Neural cell (in vitro differentiated cells): Measurements from ENCODE around the gene MAP4K2. TPM values are rescaled to one million over a fixed set of nuclear protein-coding genes. Genes with fewer than 3 reads are reported as not detected.

ENCODE experiments used
- H2AFZ ChIP-seq: fragments of 200-600, 300-800 bp; sonication (generic), shearing (Covaris generic); 2 replicates; pipeline ENCODE4 v1.6.0; 2014; ENCODE audit warnings: low read depth, mild to moderate bottlenecking, antibody characterized with exemption, low read length, moderate library complexity
- H3F3A ChIP-seq: fragments of 200-600 bp; shearing (Covaris generic); 2 replicates; pipeline ENCODE4 v1.6.1; 2016; ENCODE audit warnings: mild to moderate bottlenecking, moderate library complexity, mixed read lengths, antibody characterized with exemption, low read length; ENCODE audit not compliant: insufficient read depth, poor library complexity, severe bottlenecking
- H3K27ac ChIP-seq: fragments of 200-600, 300-800 bp; sonication (generic), shearing (Covaris generic); 2 replicates; pipeline ENCODE4 v1.5.1; 2014; ENCODE audit warnings: mild to moderate bottlenecking, low read length, moderate library complexity
- H3K27me3 ChIP-seq: fragments of 300-800, 200-600 bp; sonication (generic), shearing (Covaris generic); 2 replicates; pipeline ENCODE4 v1.6.0; 2014; ENCODE audit warnings: mild to moderate bottlenecking, low read depth, low read length, moderate library complexity; ENCODE audit not compliant: insufficient read depth
- H3K36me3 ChIP-seq: fragments of 300-800, 200-600 bp; sonication (generic), shearing (Covaris generic); 2 replicates; pipeline ENCODE4 v1.5.1; 2014; ENCODE audit warnings: mild to moderate bottlenecking, antibody characterized with exemption, low read length, moderate library complexity; ENCODE audit not compliant: insufficient read depth
- H3K4me2 ChIP-seq: fragments of 300-800, 200-600 bp; sonication (generic), shearing (Covaris generic); 2 replicates; pipeline ENCODE4 v1.6.0; 2014; ENCODE audit warnings: mild to moderate bottlenecking, low read length
- H3K4me3 ChIP-seq: fragments of 300-800, 200-600 bp; sonication (generic), shearing (Covaris generic); 2 replicates; pipeline ENCODE4 v1.5.1; 2014; ENCODE audit warnings: mild to moderate bottlenecking, low read length, moderate library complexity
- H3K79me2 ChIP-seq: fragments of 200-600 bp; shearing (Covaris generic); replicated peaks from 2 replicates; pipeline ENCODE4 v1.6.0; 2014; ENCODE audit warnings: mild to moderate bottlenecking, low read length, moderate library complexity; ENCODE audit not compliant: insufficient read depth
- H3K9ac ChIP-seq: fragments of 300-800, 200-600 bp; sonication (generic), shearing (Covaris generic); 2 replicates; pipeline ENCODE4 v1.6.1; 2016; ENCODE audit warnings: mild to moderate bottlenecking, low read length, mixed read lengths
- H3K9me2 ChIP-seq: fragments of 200-600 bp; shearing (Covaris generic); 2 replicates; pipeline ENCODE4 v1.6.1; 2016; ENCODE audit warnings: mild to moderate bottlenecking, low read length, mixed read lengths; ENCODE audit not compliant: insufficient read depth
- H3K9me3 ChIP-seq: fragments of 200-600, 300-800 bp; sonication (generic), shearing (Covaris generic); 2 replicates; pipeline ENCODE4 v1.6.1; 2016; ENCODE audit warnings: mild to moderate bottlenecking, mixed run types, low read length, moderate library complexity, mixed read lengths
- H4K20me1 ChIP-seq: fragments of 200-600 bp; shearing (Covaris generic); 2 replicates; pipeline ENCODE4 v1.6.1; 2016; ENCODE audit warnings: mild to moderate bottlenecking, mixed run types; ENCODE audit not compliant: insufficient read depth
- CTCF ChIP-seq: fragments of 450-650 bp; IDR thresholded peaks from 2 replicates; pipeline ENCODE4 v1.5.1; 2014; ENCODE audit warnings: antibody characterized with exemption, mild to moderate bottlenecking, moderate library complexity; ENCODE audit not compliant: poor library complexity, severe bottlenecking
- EP300 ChIP-seq: fragments of 450-650 bp; conservative IDR thresholded peaks from 2 replicates; pipeline ENCODE4 v1.6.1; 2014; ENCODE audit warnings: antibody characterized with exemption, mild to moderate bottlenecking, moderate library complexity; ENCODE audit not compliant: poor library complexity, severe bottlenecking
- EZH2 ChIP-seq: fragments of 200-600, 300-800 bp; shearing (Covaris generic), sonication (generic); IDR thresholded peaks from 2 replicates; pipeline ENCODE4 v1.6.1; 2014; ENCODE audit warnings: antibody characterized with exemption, low read length, borderline replicate concordance, mild to moderate bottlenecking; ENCODE audit not compliant: insufficient read depth, poor library complexity, severe bottlenecking
- MXI1 ChIP-seq: fragments of 450-650 bp; conservative IDR thresholded peaks from 2 replicates; pipeline ENCODE4 v1.6.1; 2014; ENCODE audit warnings: antibody characterized with exemption, mild to moderate bottlenecking; ENCODE audit not compliant: poor library complexity, severe bottlenecking
- POLR2AphosphoS5 ChIP-seq: IDR thresholded peaks from 2 replicates; pipeline ENCODE4 v1.6.1; 2012
- RAD21 ChIP-seq: fragments of 450-650 bp; conservative IDR thresholded peaks from 2 replicates; pipeline ENCODE4 v1.6.1; 2014; ENCODE audit warnings: antibody characterized with exemption, mild to moderate bottlenecking, moderate library complexity
- REST ChIP-seq: IDR thresholded peaks from 2 replicates; pipeline ENCODE4 v1.6.1; 2012; ENCODE audit warnings: borderline replicate concordance
- SMC3 ChIP-seq: fragments of 450-650 bp; conservative IDR thresholded peaks from 2 replicates; pipeline ENCODE4 v1.6.1; 2014; ENCODE audit warnings: antibody characterized with exemption, mild to moderate bottlenecking, moderate library complexity; ENCODE audit not compliant: poor library complexity
- TAF1 ChIP-seq: IDR thresholded peaks from 2 replicates; pipeline ENCODE4 v1.6.1; 2012; ENCODE audit warnings: low read depth
- polyA plus RNA-seq: library from polyadenylated mRNA; depleted of rRNA; stranded (reverse); fragments of >200 nt; gene quantifications from 2 replicates; pipeline ENCODE4 v1.2.3, GENCODE V29; 2014

Gene MAP4K2
- polyA plus RNA-seq, 1 donor from 2014 or later = 12.4 TPM

- Histone ChIP-seq H4K20me1 (no peaks in the 10 kb centered on the region), H3F3A (no peaks in the 10 kb centered on the region), H2AFZ (no peak overlapping the region), H3K79me2 (no peaks in the 10 kb centered on the region), H3K9me3 (no peaks in the 10 kb centered on the region), H3K4me2 (no peak overlapping the region), H3K36me3 (no peaks in the 10 kb centered on the region), H3K9ac (no peak overlapping the region), H3K27ac (no peak overlapping the region), H3K9me2 (no peaks in the 10 kb centered on the region), H3K27me3 (no peaks in the 10 kb centered on the region), H3K4me3 (no peak overlapping the region)
- TF ChIP-seq REST = no peak
- no peak for TF ChIP-seq RAD21
- TF ChIP-seq MXI1 = no peak
- no peak for TF ChIP-seq POLR2AphosphoS5
- TF ChIP-seq TAF1 = no peak
- no peak for TF ChIP-seq CTCF
- no peak for TF ChIP-seq EZH2
- no peak for TF ChIP-seq SMC3
- TF ChIP-seq EP300 = no peak
Observed at GRCh38 chr11:64827451-64827839, 24.4 kb upstream of the MAP4K2 start.

DNA sequence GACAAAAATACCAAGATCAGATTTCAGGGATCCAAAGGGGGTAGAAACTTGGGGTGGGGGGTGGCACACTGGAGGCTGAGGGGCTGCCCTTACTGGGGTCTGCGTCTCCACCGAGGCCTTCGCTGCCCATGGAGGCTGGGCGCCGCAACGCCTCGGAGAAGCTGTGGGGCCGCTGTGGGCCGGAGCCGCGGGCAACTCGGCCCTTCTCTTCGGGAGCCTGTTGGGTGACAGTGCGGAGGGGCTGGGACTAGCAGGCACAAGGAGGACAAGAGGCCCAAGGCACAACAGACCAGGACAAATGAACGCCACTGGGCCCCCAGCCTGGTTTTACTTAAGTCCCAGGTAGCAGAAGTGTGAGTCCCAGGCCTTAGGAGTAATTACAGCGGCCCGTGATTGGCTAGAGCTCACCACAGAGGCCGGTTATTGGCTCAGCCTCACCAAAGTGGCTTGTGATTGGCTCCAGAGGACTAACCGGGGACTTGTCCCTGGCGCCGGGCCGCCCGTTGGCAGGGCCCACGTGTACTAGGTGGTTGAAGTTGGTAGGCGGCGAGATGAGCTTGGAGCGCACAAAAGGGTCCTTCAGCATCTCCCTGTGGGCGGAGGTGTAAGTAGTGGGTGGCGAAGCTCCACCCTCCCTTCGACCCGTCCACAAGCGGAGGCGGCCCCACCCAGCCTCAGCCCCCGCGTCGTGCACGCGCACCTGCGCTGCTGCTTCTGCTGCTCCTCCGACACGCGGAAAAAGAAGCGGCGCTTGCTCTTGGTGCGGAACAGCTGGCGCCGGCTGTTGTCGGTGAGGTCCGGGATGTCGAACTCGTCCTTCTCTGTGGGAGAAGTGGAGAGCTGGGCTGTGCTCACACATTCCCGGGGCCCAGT, 23.8 kb upstream of the MAP4K2 start:
- H3K27ac ChIP-seq = no peak overlapping the region
- TF ChIP-seq EP300 = no peak
- TF ChIP-seq REST = no peak
- no peak for TF ChIP-seq MXI1
- TF ChIP-seq RAD21 = no peak
- no peak for TF ChIP-seq POLR2AphosphoS5
- TF ChIP-seq TAF1 = no peak
- no peak for TF ChIP-seq SMC3
- no peak for TF ChIP-seq EZH2
- TF ChIP-seq CTCF = no peak
- H3K36me3 ChIP-seq = no peaks in the 10 kb centered on the region
- H3K27me3 ChIP-seq = no peaks in the 10 kb centered on the region
- H3K9me3 ChIP-seq = no peaks in the 10 kb centered on the region
- no peak overlapping the region for H3K4me3 ChIP-seq
- H2AFZ ChIP-seq = no peak overlapping the region
- no peaks in the 10 kb centered on the region for H4K20me1 ChIP-seq
- no peak overlapping the region for H3K4me2 ChIP-seq
- no peaks in the 10 kb centered on the region for H3F3A ChIP-seq
- no peaks in the 10 kb centered on the region for H3K9me2 ChIP-seq
- no peaks in the 10 kb centered on the region for H3K79me2 ChIP-seq
- no peak overlapping the region for H3K9ac ChIP-seq
